ENCODE results near the gene EVI5.

The EVI5 gene

GRCh38 chr1:92516574-92516973 is 268.3 kb downstream of the EVI5 start:
- DNase-seq (ENCODE audit: low read depth): no peak
- TF ChIP-seq CTCF (IDR thresholded peaks at IDR 0.05; ENCODE audit: low read depth, low read length, missing control alignments): no peak

GRCh38 chr1:92515796-92516201 is 269.1 kb downstream of the EVI5 start:
- in situ Hi-C loops (cut with HindIII; ENCODE audit: low sequenced_read_pairs): no loop called here
- no peak for TF ChIP-seq CTCF (IDR thresholded peaks at IDR 0.05; ENCODE audit: low read depth, low read length, missing control alignments)
- H3K4me3 ChIP-seq (ENCODE audit: low read depth, low read length): no peak overlapping the region
- DNase-seq (ENCODE audit: low read depth): no peak

More at GRCh38 chr1:92516574-92516973, 268.3 kb downstream of the EVI5 start:
- no peak overlapping the region for H3K4me3 ChIP-seq (ENCODE audit: low read depth, low read length)
- in situ Hi-C loops (cut with HindIII; ENCODE audit: low sequenced_read_pairs): no loop called here

GRCh38 chr1:92511541-92511940 is 273.4 kb downstream of the EVI5 start:
- H3K4me3 ChIP-seq (ENCODE audit: low read depth, low read length): no peak overlapping the region
- no peak for TF ChIP-seq CTCF (IDR thresholded peaks at IDR 0.05; ENCODE audit: low read depth, low read length, missing control alignments)
- DNase-seq (ENCODE audit: low read depth): no peak
- in situ Hi-C loops (cut with HindIII; ENCODE audit: low sequenced_read_pairs): no loop called here

- H3K4me3 ChIP-seq (ENCODE audit: low read depth, low read length): no peak overlapping the region
- no peak for DNase-seq (ENCODE audit: low read depth)
- in situ Hi-C loops (cut with HindIII; ENCODE audit: low sequenced_read_pairs): loop anchor here (5.0 kb wide), 1 partner anchor 37 kb away; no protein-coding TSS in a partner anchor
- no peak for TF ChIP-seq CTCF (IDR thresholded peaks at IDR 0.05; ENCODE audit: low read depth, low read length, missing control alignments)
These were observed 275.3 kb downstream of the EVI5 start for GRCh38 chr1:92509619-92510018.

GRCh38 chr1:92505015-92505692 is 279.8 kb downstream of the EVI5 start:
- in situ Hi-C loops (cut with HindIII; ENCODE audit: low sequenced_read_pairs): loop anchor here (5.0 kb wide), 1 partner anchor 33 kb away; no protein-coding TSS in a partner anchor
- no peak for DNase-seq (ENCODE audit: low read depth)
- H3K4me3 ChIP-seq (ENCODE audit: low read depth, low read length): no peak overlapping the region
- no peak for TF ChIP-seq CTCF (IDR thresholded peaks at IDR 0.05; ENCODE audit: low read depth, low read length, missing control alignments)

GRCh38 chr1:92504291-92505014 is 280.5 kb downstream of the EVI5 start:
- in situ Hi-C loops (cut with HindIII; ENCODE audit: low sequenced_read_pairs): loop anchor here (5.0 kb wide), 1 partner anchor 32 kb away; no protein-coding TSS in a partner anchor
- DNase-seq (ENCODE audit: low read depth): no peak
- no peak overlapping the region for H3K4me3 ChIP-seq (ENCODE audit: low read depth, low read length)
- TF ChIP-seq CTCF (IDR thresholded peaks at IDR 0.05; ENCODE audit: low read depth, low read length, missing control alignments): no peak
